ENCODE data around the gene GPR137B. TPM values are rescaled to one million over a fixed set of nuclear protein-coding genes. Genes with fewer than 3 reads are reported as not detected.

The GPR137B gene
- total and polyA plus RNA-seq, 2 of the 8 experiments (the other 6 are each of a cell fraction or from before 2014, with no cell fraction given): 6.9 to 7.7 TPM

DNA sequence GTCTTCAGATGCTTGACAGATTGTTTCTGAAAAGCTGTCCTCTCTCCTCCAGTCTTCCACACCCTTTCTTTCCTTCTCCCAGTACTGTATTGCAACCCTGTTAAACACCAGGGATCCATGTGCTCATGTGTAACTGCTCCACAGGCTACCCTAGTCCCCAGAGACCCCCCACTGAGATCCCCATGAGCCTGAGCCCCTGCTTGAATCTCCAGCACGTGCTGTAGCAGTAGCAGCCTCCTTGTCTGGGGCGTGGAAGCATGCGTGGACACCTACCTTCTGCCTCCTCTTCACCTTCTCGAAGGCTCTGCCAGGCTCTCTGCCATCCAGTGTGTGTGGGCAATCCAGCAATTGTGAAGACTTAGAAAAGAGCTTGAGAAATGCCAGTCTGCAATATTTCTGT is 25.2 kb downstream of the GPR137B start (continued):
- TF ChIP-seq BACH1 (IDR thresholded peaks at IDR 0.05; ENCODE audit: low read length) (no peak), SP1 (IDR thresholded peaks at IDR 0.05; ENCODE audit: low read depth, low read length) (no peak), MAFK (IDR thresholded peaks at IDR 0.05; ENCODE audit: low read depth, low read length) (no peak)
